A673 (cell line): ENCODE data around the gene FOXN3. TPM values are rescaled to one million over a fixed set of nuclear protein-coding genes. Genes with fewer than 3 reads are reported as not detected.

Experiments used
- BruUV-seq: library from RNA; stranded (reverse); fragments of 400-500 nt; replicated peaks from 2 replicates; lab custom pipeline; 2021; lab: Mats Ljungman, UMichigan
- CTCF ChIA-PET: fragments of 300-600 bp; sonication (Branson Sonifier 250); formaldehyde crosslinking; loops from one replicate; lab custom pipeline; 2022; ENCODE audit warnings: antibody characterized with exemption; lab: Charles Lee
- POLR2A ChIA-PET: fragments of 300-600 bp; sonication (Branson Sonifier 250); formaldehyde crosslinking; loops from one replicate; lab custom pipeline; 2022; ENCODE audit warnings: antibody characterized with exemption; ENCODE audit not compliant: low non-redundant PET; lab: Charles Lee
- DNase-seq: peaks from one replicate; pipeline ENCODE4 v3.0.0-alpha.2; 2015; ENCODE audit warnings: low spot score
- H3K27ac ChIP-seq: fragments of 200-600 bp; sonication (generic); 2 replicates; pipeline ENCODE4 v1.5.1; 2016; ENCODE audit warnings: mixed run types, low read depth, mild to moderate bottlenecking, mixed read lengths, antibody characterized with exemption, low read length; ENCODE audit not compliant: poor library complexity, severe bottlenecking
- H3K27me3 ChIP-seq: fragments of 200-600 bp; sonication (generic); replicated peaks from 2 replicates; pipeline ENCODE4 v1.6.1; 2017; ENCODE audit warnings: mixed run types, low read depth, mild to moderate bottlenecking, mixed read lengths, antibody characterized with exemption, low read length; ENCODE audit not compliant: insufficient read depth, poor library complexity
- H3K36me3 ChIP-seq: fragments of 200-600 bp; sonication (generic); 2 replicates; pipeline ENCODE4 v1.6.1; 2016; ENCODE audit warnings: mixed run types, mild to moderate bottlenecking, mixed read lengths, antibody characterized with exemption, low read length; ENCODE audit not compliant: insufficient read depth, poor library complexity, severe bottlenecking
- H3K4me1 ChIP-seq: fragments of 200-600 bp; sonication (generic); 2 replicates; pipeline ENCODE4 v1.6.1; 2017; ENCODE audit warnings: mixed run types, mild to moderate bottlenecking, mixed read lengths, antibody characterized with exemption, low read length; ENCODE audit not compliant: insufficient read depth, poor library complexity, severe bottlenecking
- H3K4me3 ChIP-seq: fragments of 200-600 bp; sonication (generic); 2 replicates; pipeline ENCODE4 v1.5.1; 2016; ENCODE audit warnings: low read depth, mixed run types, mild to moderate bottlenecking, mixed read lengths, low read length; ENCODE audit not compliant: poor library complexity, severe bottlenecking
- H3K9me3 ChIP-seq: fragments of 200-600 bp; sonication (generic); 2 replicates; pipeline ENCODE4 v1.6.1; 2016; ENCODE audit warnings: mixed run types, low read depth, mild to moderate bottlenecking, mixed read lengths, antibody characterized with exemption, low read length; ENCODE audit not compliant: poor library complexity, severe bottlenecking
- CTCF ChIP-seq: fragments of 300-800, 200-600 bp; sonication (generic); conservative IDR thresholded peaks from 2 replicates; pipeline ENCODE4 v1.5.1; 2017; ENCODE audit warnings: low read depth, mild to moderate bottlenecking, antibody characterized with exemption, low read length, moderate library complexity, mixed read lengths
- EZH2 ChIP-seq: fragments of 200-600 bp; sonication (generic); IDR thresholded peaks from 2 replicates; pipeline ENCODE4 v1.6.1; 2017; ENCODE audit warnings: borderline replicate concordance, low read depth, mild to moderate bottlenecking, mixed read lengths, antibody characterized with exemption, low read length; ENCODE audit not compliant: poor library complexity, severe bottlenecking
- intact Hi-C: fragments of 100-400 bp; cut with micrococcal nuclease; formaldehyde crosslinking; loops from one replicate; pipeline ENCODE4 v1.10.0; 2022; ENCODE audit not compliant: unreplicated experiment
- total RNA-seq: library from RNA; stranded (reverse); gene quantifications from 2 replicates; pipeline ENCODE4 v1.2.3, GENCODE V29; 2021

Gene FOXN3
- total RNA-seq, 1 experiment from 2014 or later: 15.3 TPM

GRCh38 chr14:89277203-89277602 lies 139.8 kb downstream of the FOXN3 start:
- POLR2A ChIA-PET: no interaction called here
- BruUV-seq: no TSS peak

GRCh38 chr14:89276424-89276975 lies 140.5 kb downstream of the FOXN3 start:
- TF ChIP-seq EZH2: no peak
- TF ChIP-seq CTCF: no peak
- Histone ChIP-seq H3K4me3 (no peak overlapping the region), H3K27me3 (no peaks in the 10 kb centered on the region), H3K36me3 (no peaks in the 10 kb centered on the region), H3K9me3 (no peaks in the 10 kb centered on the region), H3K27ac (no peak overlapping the region), H3K4me1 (no peaks in the 10 kb centered on the region)
- no peak for DNase-seq
- BruUV-seq: no TSS peak
- ChIA-PET POLR2A (no interaction called here), CTCF (no interaction called here)
- intact Hi-C loops: no loop called here

More at GRCh38 chr14:89277203-89277602, 139.8 kb downstream of the FOXN3 start:
- no peaks in the 10 kb centered on the region for H3K36me3 ChIP-seq
- no peak overlapping the region for H3K27ac ChIP-seq
- TF ChIP-seq CTCF (no peak), EZH2 (no peak)
- CTCF ChIA-PET: no interaction called here
- H3K4me1 ChIP-seq: no peaks in the 10 kb centered on the region
- no peaks in the 10 kb centered on the region for H3K9me3 ChIP-seq
- DNase-seq: no peak
- no peaks in the 10 kb centered on the region for H3K27me3 ChIP-seq
- intact Hi-C loops: no loop called here
- no peak overlapping the region for H3K4me3 ChIP-seq

GRCh38 chr14:89270439-89271227 lies 146.4 kb downstream of the FOXN3 start:
- no peaks in the 10 kb centered on the region for H3K9me3 ChIP-seq
- BruUV-seq: no TSS peak
- DNase-seq: no peak
- no peak overlapping the region for H3K27ac ChIP-seq
- ChIA-PET POLR2A (no interaction called here), CTCF (no interaction called here)
- intact Hi-C loops: no loop called here
- no peaks in the 10 kb centered on the region for H3K27me3 ChIP-seq
- no peaks in the 10 kb centered on the region for H3K4me1 ChIP-seq
- H3K36me3 ChIP-seq: no peaks in the 10 kb centered on the region
- TF ChIP-seq EZH2: no peak
- no peak for TF ChIP-seq CTCF
- no peak overlapping the region for H3K4me3 ChIP-seq
